GM18873 (cell line): ENCODE results near the gene SST.
"Not testable (repeated sequence)": the region's sequence is repeated elsewhere in the genome, so short reads cannot be mapped to it uniquely, and the experiment has no call there.

Experiments
- ATAC-seq: cut with Tn5 transposase; IDR thresholded peaks from one replicate; pipeline ENCODE4 v1.9.1; 2021; ENCODE audit warnings: mild to moderate bottlenecking, moderate library complexity, moderate number of reproducible peaks; ENCODE audit not compliant: unreplicated experiment, low FRiP score

SST gene

DNA sequence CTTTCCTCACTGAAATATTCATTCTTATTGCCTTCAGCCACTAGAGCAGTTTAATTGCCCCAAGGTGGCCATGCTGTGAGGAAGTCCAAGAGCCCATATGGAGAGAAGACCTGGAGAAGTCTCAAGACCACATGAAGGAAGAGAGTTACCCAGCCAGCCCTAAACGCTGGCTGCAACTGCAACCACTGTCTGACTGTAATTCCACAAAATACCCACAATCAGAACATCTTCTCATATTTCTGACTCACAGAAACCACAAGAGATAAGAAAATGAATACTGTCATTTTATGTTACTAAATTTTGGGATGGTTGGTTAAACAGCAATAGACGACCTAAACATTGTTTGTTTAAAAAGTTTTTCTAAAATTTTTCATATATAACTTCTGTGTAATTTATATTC is 14.7 kb upstream of the SST start:
- ATAC-seq = no peak

DNA sequence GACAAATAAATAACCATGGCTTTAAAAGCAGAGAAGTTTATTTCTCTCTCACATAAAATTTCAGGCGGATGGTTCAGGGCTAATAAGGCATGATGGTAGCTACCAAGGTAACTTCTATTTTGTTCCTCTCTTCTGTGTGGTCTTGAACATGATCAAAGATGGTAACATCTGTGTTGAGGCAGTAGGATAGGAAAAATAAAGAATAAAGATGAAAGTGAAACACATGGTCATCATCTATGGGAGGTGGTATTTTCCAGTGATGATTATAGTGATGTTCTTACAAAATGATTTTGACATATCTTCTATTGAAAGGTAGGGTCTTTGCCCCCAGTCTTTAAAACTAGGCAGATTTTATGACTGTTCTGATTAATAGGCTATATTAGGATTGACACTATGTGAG is 14.2 kb upstream of the SST start:
- no peak for ATAC-seq

DNA sequence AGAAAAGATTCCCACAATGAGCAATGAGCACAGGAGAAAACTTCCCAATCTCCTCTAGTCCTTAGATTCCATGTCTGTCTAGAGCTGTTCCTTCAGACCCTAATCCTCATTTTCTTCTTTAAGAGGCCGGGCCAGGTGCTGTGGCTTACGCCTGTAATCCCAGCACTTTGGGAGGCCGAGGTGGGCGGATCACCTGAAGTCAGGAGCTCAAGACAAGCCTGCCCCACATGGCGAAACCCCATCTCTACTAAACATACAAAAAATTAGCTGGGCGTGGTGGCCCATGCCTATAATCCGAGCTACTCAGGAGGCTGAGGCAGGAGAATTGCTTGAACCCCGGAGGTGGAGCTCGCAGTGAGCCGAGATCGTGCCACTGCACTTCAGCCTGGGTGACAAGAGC is 11.6 kb upstream of the SST start:
- not testable (repeated sequence) for ATAC-seq

DNA sequence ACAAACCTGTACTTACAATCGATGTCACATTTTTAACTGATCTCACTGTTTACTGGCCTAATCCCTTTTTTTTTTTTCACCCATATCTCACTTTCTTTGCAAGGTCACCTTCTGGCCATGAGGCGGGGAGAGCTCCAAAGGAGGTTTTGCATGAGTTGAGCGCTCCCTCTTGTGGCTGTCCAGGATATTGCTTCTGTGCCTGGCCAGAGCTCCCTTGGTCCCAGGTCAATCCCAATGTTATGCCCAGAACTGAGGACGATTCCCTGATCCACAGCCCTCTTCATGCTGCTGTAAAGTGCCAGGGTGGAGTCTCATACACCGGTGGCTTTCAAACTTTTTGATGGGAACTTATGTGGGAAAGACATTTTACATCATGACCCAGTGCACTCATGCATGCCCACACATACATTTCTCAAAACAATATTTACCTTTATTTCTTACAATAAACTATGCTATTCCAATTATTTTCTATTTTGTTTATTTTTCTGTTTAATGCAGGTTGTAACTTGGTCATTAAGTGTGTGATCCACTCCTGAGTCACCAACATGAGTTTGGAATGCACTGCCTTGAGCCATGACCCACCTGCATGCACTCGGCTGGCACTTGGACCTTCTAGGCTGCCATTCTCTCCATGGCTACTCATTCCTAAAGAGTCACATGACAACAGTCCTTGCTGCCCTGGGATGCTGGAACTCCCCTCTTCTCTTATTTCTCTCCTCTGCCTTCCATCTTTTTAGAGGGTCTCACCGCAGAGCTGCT is 9.6 kb upstream of the SST start:
- ATAC-seq = no peak

DNA sequence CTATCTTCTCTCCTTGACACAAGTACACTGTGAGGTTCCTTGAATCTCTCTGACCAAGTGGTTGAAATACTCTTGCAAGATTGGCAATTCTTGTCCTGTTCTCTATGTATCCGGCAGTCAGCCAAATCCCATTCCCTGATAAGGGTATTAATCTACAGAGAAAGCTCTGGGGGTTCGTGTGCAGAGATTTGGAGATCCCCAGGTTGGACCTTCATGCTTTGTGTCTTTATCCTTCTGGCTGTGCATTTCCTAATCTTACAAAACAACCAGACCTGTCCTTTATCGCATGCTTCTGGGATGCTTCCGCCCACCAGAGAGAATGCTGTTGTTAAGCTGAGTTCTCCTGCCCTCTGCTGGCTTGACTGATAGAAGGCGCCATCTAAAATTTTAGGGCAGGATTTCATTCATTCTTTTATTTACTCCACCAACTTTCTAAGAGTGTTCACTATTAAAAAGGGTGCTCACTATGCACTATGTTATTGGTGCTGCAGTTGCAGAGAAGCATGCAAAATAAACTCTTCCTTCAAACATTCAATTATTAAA is 8.6 kb upstream of the SST start:
- ATAC-seq = no peak

DNA sequence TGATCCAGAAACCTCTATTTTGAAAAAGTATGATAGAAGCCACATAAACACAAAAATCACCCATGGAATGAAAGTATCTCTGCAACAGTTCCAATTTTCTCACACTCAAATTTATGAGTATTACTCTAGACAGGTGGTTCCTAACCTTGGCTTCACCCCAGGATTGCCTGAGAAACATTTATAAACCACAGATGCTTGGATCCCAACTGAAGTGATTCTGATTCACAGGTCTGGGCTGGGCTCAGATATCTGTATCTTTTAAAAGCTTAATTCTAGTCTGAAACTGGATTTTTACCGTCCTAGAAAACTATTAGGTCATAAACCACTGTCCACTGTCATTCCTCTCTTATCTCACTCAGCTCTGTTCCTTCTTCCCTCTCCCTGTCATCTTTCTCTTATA is 7.4 kb upstream of the SST start:
- no peak for ATAC-seq

DNA sequence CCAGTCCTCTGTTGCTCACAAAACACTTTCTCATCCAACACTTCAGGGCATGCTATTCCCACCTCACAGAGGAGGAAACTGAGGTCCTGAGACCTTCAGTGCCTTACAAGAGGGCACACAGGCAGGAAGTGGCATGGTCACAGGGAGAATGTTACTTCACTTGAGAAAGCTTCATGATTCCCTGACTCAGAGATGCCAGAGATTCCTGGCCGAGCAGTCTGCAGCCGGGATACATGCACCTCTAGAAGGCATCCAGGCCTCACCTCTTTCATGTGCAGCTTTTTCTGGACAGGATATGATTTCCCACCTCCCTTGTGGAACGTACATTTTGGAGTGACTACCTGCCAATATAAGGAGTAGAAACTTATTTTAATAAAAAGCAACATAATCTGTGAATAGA is 2.8 kb upstream of the SST start:
- ATAC-seq = no peak

DNA sequence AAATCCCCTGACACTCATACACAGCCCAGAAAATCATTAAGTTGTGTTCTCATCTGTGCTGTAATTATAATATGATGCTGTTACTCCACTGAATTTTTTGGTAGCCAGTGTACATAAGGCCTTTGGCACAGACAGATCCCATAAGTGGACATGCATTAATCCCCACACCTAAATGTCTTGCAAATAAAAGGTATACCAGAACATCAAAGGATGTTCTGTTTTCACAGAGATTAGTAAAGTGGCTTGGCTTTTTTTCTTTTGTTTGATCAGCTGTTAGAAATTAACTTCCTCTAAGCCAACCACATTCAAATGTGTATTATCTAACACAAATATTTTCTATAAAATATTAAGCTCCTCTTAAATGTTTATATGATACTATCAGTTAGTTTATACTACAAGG is 2.7 kb downstream of the SST start:
- ATAC-seq = no peak

DNA sequence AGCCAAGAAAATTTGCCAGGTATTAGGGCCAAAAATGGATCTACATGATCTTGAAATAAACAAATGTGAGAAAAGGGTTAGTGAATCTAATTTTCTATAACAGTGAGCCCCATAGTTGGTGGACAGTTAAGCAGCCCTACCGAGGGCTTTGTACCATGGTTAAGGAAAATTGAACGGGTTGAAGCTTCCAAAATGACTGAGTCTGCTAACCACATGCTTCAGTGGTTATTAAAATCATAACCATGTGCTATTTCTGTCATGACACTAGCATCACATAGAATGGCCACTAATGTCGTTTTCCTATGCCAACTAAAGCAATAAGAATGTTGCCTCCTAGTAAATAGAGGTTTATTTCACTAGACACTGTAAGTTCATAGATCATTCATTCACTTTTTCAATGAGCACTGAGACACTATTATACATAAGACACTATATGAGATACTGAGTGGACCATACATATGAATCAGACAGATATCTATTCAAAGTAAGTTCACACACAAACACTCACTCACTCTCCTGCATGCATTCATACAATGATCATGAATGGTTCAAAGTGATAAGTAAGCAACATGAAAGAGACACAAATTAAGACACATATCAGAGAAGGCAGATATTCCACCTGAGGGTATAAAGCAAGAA is 4.3 kb downstream of the SST start:
- ATAC-seq = no peak

DNA sequence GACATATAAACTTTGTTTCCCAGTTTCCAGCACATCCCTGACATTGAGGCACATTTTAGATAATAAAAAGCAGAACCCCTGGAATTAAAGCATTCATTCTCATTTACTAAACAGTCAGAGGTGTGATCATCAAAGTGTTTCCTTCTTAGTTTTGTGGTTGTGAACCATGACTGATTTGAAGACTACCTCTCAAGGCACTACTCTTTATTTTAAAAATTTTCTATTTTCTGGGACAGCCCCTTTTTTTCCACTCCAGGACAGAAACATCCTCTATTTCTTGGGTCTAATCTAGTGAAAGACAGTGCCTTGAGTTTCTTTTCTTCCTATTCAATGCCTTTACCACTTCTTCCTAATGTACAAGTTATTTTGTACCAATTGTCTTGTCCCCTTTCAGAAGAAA is 5.2 kb downstream of the SST start:
- ATAC-seq = no peak

DNA sequence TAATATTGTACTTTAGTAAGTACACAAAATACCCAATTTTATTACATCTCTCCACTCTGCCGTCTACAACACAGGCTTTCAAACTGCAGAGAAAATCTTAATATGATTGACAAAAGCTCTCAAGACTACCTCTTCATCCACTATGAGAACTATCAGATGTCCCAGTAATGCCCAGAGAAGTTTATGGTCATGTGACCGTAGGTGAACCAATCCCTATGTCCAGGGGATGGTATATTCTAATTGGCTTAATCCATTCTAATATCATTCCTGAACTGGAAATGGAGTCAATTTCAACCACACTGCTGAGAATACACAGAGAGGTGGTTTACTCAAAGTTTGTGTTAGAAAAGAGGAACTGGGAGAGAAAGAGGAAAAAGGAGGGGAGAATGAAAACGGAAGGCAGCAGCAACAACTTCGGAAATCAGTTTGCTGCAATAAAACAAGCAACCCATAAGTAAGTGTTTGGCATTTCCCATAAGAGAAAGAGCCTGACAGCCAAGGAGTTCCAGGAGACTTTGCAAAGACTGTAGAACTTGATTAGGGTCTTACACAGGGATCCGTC is 7.3 kb downstream of the SST start:
- no peak for ATAC-seq

DNA sequence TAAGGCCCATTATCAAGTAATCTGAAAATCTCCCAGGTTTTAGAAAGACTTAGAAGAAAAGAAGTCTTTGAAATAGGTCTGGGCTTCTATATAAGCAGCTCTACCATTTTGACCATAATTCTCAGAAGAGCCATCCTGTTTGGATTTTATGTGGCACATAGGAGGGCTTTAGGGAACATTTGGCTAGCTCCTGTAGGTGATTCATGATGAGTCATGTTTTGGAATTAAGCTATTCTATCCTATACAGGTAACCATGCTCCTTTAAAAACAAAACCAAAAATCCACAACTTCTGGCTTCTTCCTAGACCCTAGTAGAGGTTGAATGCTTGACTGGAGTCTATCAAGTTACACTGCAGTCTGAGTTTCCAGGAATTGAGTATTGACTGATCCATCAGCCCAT is 8.9 kb downstream of the SST start:
- no peak for ATAC-seq

DNA sequence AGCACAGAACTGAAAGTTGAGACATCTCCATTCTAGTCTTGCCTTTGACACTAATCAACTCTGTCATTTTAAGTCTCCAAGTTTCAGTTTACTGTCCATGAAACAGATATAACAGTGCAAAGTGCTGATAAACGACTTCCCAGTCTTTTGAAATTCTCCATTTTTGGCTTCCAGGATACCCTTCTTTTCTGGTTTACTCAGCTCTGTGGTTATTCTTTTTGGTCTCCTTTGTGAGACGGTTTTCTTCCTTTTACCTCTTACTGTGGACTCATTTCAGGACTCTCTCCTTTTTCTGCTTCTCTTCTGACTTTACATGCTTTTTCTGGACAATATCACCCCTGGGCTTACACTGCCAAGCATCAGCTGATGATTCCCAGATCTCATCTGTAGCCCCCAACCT is 18.9 kb downstream of the SST start:
- ATAC-seq = no peak

DNA sequence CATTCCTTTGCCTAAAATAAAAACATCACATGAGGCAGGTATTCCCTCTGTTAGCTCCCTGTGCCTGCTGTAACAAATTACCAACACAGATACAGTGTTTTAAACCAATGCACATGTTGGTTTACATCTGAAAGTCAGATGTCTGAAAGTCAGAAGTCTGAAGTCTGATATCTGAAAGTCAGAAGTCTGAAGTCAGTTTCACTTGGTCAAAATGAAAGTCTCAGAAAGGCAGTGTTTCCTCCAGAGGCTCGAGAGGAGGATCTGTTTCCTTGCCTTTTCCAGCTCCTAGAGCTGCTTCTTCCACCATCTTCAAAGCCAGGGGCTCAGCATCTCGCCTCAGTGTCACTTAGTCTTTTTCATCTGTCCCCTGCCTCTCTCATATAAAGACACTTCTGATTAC is 22.0 kb downstream of the SST start:
- ATAC-seq = peak; percentile 89

DNA sequence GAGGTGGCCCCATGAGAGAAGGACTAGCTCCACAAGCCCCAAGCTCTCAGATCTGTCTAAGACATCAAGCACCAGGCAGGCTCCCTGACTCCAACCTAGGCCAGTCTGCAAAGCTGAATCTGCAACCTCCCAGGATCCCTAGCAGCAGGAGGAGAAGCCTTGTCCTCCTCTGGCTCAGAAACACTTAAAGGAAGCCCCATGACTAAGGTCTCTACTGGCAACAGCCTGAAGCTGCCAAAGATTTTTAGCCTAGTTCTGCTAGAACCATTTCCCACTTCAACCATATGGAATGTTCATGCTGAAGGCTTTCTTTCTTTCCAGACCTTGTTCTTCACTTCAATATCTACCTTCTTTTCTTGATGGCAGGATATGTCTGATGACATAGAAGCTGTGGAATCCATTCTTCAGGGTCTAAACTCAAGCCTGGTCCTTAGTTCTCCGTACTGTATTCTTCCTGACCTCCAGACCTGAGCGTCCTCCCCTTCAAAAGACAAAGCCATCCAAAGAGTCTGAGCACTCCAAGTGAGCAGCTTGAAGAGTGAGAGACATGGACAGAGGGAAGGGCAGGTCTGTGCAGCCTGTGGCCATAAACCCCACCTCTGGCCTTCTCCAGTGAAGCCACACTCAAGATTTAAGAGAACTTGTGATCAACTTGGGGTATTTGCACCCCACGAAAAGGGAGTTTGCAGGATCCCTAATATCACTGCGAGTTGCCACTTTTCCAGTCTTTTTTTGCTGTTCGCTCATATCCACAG is 23.1 kb downstream of the SST start:
- no peak for ATAC-seq

DNA sequence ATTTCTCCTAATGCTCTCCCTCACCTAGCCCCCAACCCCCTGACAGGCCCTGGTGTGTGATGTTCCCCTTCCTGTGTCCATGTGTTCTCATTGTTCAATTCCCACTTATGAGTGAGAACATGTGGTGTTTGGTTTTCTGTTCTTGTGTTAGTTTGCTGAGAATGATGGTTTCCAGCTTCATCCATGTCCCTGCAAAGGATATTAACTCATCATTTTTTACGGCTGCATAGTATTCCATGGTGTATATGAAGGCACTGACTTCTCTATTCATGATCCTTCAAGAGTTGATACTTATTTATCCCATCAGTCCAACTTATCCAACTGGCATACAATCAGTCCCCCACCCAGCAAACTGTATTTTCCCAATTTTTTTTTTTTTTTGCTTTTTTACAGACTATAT is 24.8 kb downstream of the SST start:
- ATAC-seq = not testable (repeated sequence)

DNA sequence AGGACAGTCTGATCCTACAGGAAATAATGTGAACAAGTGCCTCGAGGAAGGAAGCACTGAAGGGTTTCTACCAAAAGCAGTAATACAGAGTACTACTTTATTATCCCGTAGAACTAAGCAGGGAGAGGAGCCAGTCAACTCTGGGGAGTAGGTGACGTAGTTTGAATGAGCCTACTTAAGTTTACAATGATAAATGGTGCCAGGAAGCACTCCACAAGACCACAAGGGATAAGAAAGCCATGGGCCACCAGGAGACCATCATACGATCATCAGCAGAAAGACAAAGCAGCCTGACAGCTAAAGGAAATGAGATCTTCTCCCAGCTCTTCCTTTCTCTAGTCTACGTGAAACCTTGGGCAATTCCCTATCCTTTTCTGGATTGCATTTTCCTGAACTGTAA is 27.3 kb downstream of the SST start:
- ATAC-seq = no peak

DNA sequence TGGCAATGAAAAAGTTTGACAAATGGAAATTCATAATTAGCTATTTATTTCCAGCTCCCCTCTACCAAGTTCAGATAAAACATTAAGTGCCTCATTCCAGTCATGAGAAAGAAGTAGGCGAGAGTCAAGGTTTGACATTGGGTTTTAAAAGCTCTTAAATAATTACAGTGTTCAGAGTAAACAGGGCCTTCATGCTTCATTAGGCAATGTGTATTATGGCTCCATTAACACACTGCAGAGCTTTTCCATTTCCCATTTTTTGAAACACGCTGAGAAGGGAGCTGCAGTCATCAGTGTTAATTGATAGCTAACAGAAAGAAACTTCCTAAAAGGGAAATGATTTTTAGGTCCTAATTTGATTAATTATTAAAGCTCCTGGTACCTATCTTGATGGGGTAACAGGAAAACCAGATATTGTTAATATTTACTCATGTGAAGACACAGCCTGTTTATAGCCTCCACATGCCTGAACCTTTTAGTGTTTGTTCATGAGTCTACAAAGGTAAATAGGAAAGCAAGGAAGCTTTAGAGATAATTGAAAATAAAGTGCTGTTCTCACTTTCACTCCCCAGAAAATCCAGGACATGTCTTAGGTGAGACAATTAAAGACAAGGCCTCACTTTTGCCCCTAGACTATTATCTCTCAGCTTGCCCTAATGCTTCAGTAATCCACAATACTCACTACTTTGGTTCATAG is 28.7 kb downstream of the SST start:
- no peak for ATAC-seq

DNA sequence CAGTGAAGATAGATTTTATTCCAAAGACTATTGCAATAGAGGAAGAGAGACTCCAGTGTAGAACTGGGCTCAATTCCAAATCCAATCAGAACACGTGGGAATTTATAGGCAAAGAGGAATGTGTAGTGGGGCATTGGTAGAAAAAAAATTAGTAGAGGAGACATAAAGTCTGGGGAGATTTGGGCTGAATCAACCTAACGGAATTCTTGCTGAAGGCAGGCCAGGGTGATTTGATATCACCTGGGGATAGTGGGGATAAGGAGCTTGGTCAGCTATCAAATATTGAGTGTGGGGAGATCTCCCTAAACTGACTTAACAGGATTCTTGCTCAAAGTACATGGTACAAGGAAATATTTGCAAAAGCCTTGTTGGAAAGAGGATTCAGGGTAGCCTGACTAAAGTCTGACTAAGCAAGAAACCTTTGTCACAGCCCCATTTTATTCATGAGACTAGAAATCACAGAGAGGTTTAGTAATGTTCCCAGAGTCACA is 29.6 kb downstream of the SST start:
- ATAC-seq = no peak

DNA sequence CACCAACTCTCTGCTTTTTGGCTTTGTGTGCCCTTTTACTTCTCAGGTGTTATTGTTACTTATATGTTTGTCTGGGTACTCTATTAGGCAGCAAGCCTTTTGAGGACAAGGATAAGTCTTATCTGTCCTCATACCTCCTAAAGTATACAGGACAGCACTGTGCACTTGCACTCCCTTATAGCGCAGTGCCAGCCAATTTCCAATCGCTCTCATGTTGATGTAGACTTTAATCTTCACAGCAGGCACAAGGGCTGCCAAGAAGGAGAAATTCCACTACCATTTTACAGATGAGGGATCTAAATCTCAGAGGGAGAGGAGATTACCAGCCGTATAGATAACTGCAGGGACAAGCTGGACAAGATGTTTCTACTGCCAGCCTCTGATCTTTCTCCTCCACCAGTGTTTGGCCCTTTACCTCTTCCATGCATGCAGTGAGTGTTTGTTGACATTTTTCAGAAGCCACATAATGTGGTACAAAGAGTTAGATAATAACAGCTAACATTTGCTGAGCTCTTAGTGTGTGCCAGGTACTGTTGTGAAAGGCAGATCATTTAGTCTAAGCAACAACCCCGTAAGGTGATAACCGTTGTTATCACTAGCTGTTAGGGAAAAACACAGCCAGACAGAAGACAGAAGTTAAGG is 30.1 kb downstream of the SST start:
- ATAC-seq = no peak
